Upper lobe of left lung (tissue), 6 donors: ENCODE data around the gene GALE. TPM values are rescaled to one million over a fixed set of nuclear protein-coding genes. Genes with fewer than 3 reads are reported as not detected.

Source experiments
- ATAC-seq, 2 donors: fragments of 200-7000 bp; cut with Tn5 transposase; one replicate each; pipeline ENCODE4 v1.9.1; 2022; ENCODE audit warnings: mild to moderate bottlenecking in 2 of 2, moderate library complexity in 2 of 2; ENCODE audit not compliant: low FRiP score in 2 of 2
- DNase-seq, 2 donors: peaks; one replicate each; pipeline ENCODE4 v3.0.0-alpha.2; 2019 to 2020
- H3K27ac ChIP-seq, 4 donors: fragments of 200-600 bp; sonication (generic); one replicate each; pipeline ENCODE4 v1.5.1; 2016 to 2019
- H3K27me3 ChIP-seq, 4 donors: fragments of 200-600 bp; sonication (generic); one replicate each; pipeline ENCODE4 v1.5.1; 2017 to 2019
- H3K36me3 ChIP-seq, 4 donors: fragments of 200-600 bp; sonication (generic); one replicate each; pipeline ENCODE4 v1.5.1; 2016 to 2019
- H3K4me1 ChIP-seq, 4 donors: fragments of 200-600 bp; sonication (generic); one replicate each; pipeline ENCODE4 v1.5.1; 2018 to 2019
- H3K4me3 ChIP-seq, 4 donors: fragments of 200-600 bp; sonication (generic); one replicate each; pipeline ENCODE4 v1.5.1; 2017 to 2019; ENCODE audit warnings: mild to moderate bottlenecking in 2 of 4, moderate library complexity in 1 of 4
- H3K9me3 ChIP-seq, 4 donors: fragments of 200-600 bp; sonication (generic); one replicate each; pipeline ENCODE4 v1.5.1; 2018 to 2019
- EP300 ChIP-seq, 4 donors: sonication (generic); formaldehyde crosslinking; IDR thresholded peaks; one replicate each; pipeline ENCODE4 v1.5.1; 2017; ENCODE audit warnings: antibody characterized with exemption in 4 of 4, control low read depth in 2 of 4
- POLR2A ChIP-seq, 4 donors: fragments of 450-650 bp; IDR thresholded peaks; one replicate each; pipeline ENCODE4 v1.5.1; 2016 to 2017; ENCODE audit warnings: antibody characterized with exemption in 4 of 4, mild to moderate bottlenecking in 2 of 4
- POLR2AphosphoS5 ChIP-seq, 2 donors: sonication (generic); formaldehyde crosslinking; IDR thresholded peaks; one replicate each; pipeline ENCODE4 v1.5.1; 2017; ENCODE audit warnings: antibody characterized with exemption in 2 of 2
- WGBS, 2 donors: methylation state at CpG; one replicate each; pipeline ENCODE4 v1.1.5; 2017 to 2018; 5-methylcytosine and 5-hydroxymethylcytosine counted together
- total RNA-seq, 6 donors: library from RNA; depleted of rRNA in 4 of 6; stranded (reverse); fragments of >200 nt in 4 of 6; gene quantifications; one replicate each; pipeline versions ENCODE4 v1.1.0 to v1.2.1, GENCODE V29; 2016 to 2021
- TF ChIP-seq, protein P1 (sequence below), 6 experiments: fragments of 450-650 bp in 4 of 6; fragments of 200-600 bp in 2 of 6; sonication (generic) in 2 of 6; IDR thresholded peaks; one replicate each; pipeline ENCODE4 v1.5.1; 2016 to 2019; ENCODE audit warnings: antibody characterized with exemption in 6 of 6
- donor health status: DM: no; HTN: no; CAD: no; lungs with moderate emphysema.
- donor health status: DM: no; HTN: yes; CAD: no; lungs with severe emphysema.

The GALE gene
- total RNA-seq, 6 donors from 2014 or later, result 49.2 to 95.0 (median 59.7) TPM

DNA sequence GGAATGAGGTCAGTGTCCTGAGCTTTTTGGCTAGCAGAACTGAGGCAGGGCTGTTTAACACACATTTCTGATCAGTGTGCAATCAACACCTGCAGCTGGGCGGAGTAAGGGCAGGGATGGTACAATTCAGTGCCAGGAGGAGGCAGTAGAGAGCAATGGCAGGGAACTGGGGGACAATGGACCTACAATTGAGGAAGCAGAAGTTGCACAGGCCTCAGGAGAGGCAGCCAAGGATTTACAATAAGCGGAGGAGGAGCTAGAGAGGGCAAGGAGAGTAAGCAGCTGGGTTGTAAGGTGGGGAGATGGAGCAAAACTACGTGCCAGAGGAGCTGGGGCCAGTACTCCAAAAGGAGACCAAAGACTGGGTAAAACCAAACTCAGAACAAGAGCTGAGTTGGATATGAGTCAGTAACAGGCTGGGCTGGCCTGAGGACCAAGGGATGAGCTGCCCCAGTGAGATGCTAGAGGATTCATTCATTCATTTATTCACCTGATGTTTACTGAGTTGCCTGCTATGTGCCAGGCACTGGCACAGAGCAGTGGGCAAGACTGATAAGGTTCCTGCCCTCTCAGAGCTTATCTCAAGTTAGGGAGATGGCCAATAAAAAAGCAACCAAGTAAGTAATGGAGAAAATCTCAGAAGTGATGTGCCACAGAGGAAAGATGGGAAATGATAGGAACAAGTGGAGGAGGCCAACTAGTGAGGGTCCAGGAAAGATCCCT is 10.4 kb upstream of the GALE start:
- peaks cover 0 to 63% (median 33%) of the 10 kb centered on the region in 4 donors for H3K36me3 ChIP-seq
- peak overlapping the region in 1 of 4 donors; percentile 57 for H3K27ac ChIP-seq
- DNase-seq (peak in 1 of 2 donors; percentile 71), ATAC-seq (peak; percentile 82 to 89)
- peaks cover 0 to 13% (median 5%) of the 10 kb centered on the region in 4 donors for H3K4me1 ChIP-seq
- TF ChIP-seq EP300 (IDR thresholded peaks at IDR 0.05), result no peak
- TF ChIP-seq, protein P1, sequence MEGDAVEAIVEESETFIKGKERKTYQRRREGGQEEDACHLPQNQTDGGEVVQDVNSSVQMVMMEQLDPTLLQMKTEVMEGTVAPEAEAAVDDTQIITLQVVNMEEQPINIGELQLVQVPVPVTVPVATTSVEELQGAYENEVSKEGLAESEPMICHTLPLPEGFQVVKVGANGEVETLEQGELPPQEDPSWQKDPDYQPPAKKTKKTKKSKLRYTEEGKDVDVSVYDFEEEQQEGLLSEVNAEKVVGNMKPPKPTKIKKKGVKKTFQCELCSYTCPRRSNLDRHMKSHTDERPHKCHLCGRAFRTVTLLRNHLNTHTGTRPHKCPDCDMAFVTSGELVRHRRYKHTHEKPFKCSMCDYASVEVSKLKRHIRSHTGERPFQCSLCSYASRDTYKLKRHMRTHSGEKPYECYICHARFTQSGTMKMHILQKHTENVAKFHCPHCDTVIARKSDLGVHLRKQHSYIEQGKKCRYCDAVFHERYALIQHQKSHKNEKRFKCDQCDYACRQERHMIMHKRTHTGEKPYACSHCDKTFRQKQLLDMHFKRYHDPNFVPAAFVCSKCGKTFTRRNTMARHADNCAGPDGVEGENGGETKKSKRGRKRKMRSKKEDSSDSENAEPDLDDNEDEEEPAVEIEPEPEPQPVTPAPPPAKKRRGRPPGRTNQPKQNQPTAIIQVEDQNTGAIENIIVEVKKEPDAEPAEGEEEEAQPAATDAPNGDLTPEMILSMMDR (IDR thresholded peaks at IDR 0.05), result peak; percentile 24 to 73 (median 63)
- 51 to 59% methylated on average over 3 of the region's 3 CpGs for WGBS, 2 donors
- no peaks in the 10 kb centered on the region for H3K27me3 ChIP-seq
- no peak overlapping the region for H3K4me3 ChIP-seq
- H3K9me3 ChIP-seq, result no peaks in the 10 kb centered on the region

DNA sequence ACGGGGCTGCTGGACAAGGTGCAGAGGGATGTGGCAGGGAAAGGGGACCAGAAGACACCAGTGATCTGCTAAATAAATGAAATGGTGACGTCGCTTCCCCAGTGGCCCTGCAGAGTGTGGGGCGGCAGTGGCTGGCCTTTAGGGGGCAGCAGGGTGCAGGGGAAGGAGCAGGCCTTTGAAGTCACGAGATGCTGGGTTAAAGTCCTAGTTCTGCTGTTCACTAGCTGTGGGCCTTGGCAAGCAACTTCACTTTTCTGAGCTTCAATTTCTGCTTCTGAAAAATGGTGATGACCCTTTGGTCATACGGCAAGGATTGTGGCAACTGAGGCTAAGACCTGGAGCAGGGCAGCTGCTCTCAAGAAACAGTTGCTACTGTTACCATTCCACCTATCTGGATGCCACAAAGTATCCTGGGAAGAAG is 9.2 kb upstream of the GALE start:
- peaks cover 0 to 51% (median 24%) of the 10 kb centered on the region in 4 donors for H3K36me3 ChIP-seq
- H3K4me3 ChIP-seq, result no peak overlapping the region
- TF ChIP-seq POLR2A (IDR thresholded peaks at IDR 0.05), result no peak
- TF ChIP-seq, protein P1 (IDR thresholded peaks at IDR 0.05), result peak; percentile 62 to 88 (median 72)
- no peak for TF ChIP-seq EP300 (IDR thresholded peaks at IDR 0.05)
- TF ChIP-seq POLR2AphosphoS5 (IDR thresholded peaks at IDR 0.05), result no peak
- H3K4me1 ChIP-seq, result peaks cover 0 to 13% (median 5%) of the 10 kb centered on the region in 4 donors
- peak; percentile 85 to 93 for ATAC-seq
- no peaks in the 10 kb centered on the region for H3K27me3 ChIP-seq
- H3K9me3 ChIP-seq, result no peaks in the 10 kb centered on the region
- 10 to 34% methylated on average over 5 to 6 of the region's 6 CpGs for WGBS, 2 donors
- peak overlapping the region in 2 of 4 donors; percentile 54 to 57 for H3K27ac ChIP-seq
- DNase-seq, result peak; percentile 83 to 87

DNA sequence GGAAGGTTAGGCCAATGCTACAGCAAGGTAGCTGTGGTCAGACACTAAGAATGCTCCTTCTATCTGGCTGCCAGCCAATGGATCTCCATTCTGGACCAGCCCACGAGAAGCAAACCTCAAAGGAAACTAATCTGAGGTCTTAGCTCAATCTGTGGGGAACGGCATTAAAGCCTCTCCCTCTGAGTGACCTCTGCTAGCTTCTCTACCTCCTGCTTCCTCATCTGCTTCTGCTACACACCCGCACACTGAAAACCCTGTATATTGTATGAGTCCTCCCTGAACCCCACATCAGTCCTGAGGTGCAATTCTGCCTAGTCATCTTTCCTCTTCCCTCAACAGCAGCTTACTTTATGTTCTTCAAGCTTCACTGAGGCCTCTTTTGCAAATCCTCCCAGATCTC is 6.9 kb upstream of the GALE start:
- Histone ChIP-seq H3K4me1 (peaks cover 0 to 13% (median 5%) of the 10 kb centered on the region in 4 donors), H3K27ac (no peak overlapping the region), H3K36me3 (peaks cover 0 to 45% (median 13%) of the 10 kb centered on the region in 4 donors), H3K27me3 (no peaks in the 10 kb centered on the region), H3K4me3 (no peak overlapping the region), H3K9me3 (no peaks in the 10 kb centered on the region)
- ATAC-seq (no peak), DNase-seq (no peak)
- 57 to 59% methylated on average over 3 of the region's 3 CpGs for WGBS, 2 donors
- TF ChIP-seq, protein P1 (IDR thresholded peaks at IDR 0.05), result no peak
- TF ChIP-seq POLR2AphosphoS5 (IDR thresholded peaks at IDR 0.05), result no peak
- TF ChIP-seq EP300 (IDR thresholded peaks at IDR 0.05), result no peak
- TF ChIP-seq POLR2A (IDR thresholded peaks at IDR 0.05), result no peak

DNA sequence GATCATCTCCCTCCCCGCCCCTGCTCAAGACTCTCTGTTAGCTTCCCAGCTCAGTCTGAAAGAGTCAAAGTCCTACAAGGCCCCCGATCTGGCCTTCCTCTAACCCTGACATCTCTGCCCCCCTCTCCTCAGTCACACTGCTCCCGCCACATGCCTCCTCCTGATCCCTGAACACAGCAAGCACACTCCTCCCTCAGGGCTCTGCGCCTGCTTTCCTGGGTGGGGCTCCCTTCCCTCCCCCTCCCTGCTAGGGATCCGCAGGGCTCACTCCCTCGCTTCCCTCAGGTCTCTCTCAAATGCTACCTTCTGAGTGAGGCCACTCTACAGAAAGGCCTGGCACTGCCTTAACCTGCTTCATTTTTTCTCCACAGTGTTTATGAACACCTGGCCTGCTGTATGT is 5.7 kb upstream of the GALE start:
- no peaks in the 10 kb centered on the region for H3K9me3 ChIP-seq
- H3K27ac ChIP-seq, result no peak overlapping the region
- H3K36me3 ChIP-seq, result peaks cover 0 to 33% (median 9%) of the 10 kb centered on the region in 4 donors
- TF ChIP-seq POLR2A (IDR thresholded peaks at IDR 0.05), result no peak
- TF ChIP-seq, protein P1 (IDR thresholded peaks at IDR 0.05), result no peak
- TF ChIP-seq EP300 (IDR thresholded peaks at IDR 0.05), result no peak
- no peak for TF ChIP-seq POLR2AphosphoS5 (IDR thresholded peaks at IDR 0.05)
- H3K4me3 ChIP-seq, result no peak overlapping the region
- peaks cover 6 to 21% (median 11%) of the 10 kb centered on the region in 4 donors for H3K4me1 ChIP-seq
- no peak for DNase-seq
- WGBS, 2 donors, result 78 to 91% methylated on average over 6 of the region's 6 CpGs
- no peak for ATAC-seq
- no peaks in the 10 kb centered on the region for H3K27me3 ChIP-seq
